Kasumi-1 (cell line): ENCODE measurements around the gene PTPRE.

Experiments used
- DNase-seq, 2 experiments: peaks; one replicate each; lab custom pipeline; 2025; lab: John Stamatoyannopoulos, UW

Gene PTPRE

GRCh38 chr10:128001363-128001745 lies 94.5 kb downstream of the PTPRE start:
- no peak for DNase-seq

DNA sequence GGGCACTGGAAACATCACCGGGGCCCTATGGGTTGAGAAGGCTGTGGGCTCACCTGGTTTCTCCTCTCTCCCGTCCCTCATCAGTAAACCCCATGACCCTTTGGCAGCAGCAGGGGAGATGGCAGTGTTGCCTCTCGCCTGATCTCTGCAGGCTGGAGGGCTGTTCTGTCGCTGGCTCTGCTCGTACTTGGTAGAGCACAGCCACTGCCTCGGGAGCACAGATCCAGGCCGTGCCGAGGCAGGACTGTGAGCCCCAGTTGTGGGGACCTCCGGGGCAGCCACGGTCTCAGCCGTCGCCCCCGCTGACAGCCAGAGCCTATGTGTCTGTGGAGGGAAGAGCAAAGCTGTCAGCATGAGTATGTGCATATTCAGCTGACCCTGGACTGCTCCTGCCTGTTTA lies 94.9 kb downstream of the PTPRE start:
- no peak for DNase-seq

DNA sequence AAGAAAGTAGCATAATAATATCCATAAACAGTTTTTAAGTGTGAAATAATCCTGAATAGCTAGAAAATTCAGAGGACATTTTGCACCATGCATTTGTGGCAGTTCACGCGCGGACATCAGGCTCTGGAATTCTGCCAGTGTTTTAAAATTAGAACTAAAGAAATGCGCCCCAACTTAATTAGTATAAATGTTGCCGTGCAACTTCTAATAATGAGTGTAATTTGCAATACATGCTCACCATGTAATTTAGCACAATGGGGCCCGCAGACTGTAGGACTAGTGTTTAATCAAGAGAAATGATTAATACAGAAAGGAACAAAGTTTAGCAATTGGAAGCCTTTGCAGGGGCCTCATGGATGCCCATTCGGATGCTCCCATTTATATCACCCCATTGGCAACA lies 96.6 kb downstream of the PTPRE start:
- DNase-seq = no peak

DNA sequence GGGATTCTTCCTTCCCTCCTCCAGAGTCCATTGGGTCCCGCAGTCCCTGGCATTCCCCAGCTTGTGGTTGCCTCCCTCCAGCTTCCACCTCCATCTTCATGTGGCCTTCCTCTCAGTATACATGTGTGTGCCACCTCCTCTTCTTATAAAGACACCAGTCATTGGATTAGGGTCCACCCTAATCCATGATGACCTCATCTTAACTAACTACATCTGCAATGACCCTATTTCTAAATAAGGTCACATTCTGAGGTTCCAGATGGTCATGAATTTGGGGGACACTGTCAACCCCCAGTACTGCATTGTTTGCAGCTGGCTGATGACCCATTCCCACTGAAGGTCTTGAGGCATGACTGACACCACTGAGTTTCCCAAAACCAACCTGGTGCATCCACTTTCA lies 99.0 kb downstream of the PTPRE start:
- DNase-seq = no peak

- no peak for DNase-seq
These were observed 100.2 kb downstream of the PTPRE start for GRCh38 chr10:128007056-128007455.

DNA sequence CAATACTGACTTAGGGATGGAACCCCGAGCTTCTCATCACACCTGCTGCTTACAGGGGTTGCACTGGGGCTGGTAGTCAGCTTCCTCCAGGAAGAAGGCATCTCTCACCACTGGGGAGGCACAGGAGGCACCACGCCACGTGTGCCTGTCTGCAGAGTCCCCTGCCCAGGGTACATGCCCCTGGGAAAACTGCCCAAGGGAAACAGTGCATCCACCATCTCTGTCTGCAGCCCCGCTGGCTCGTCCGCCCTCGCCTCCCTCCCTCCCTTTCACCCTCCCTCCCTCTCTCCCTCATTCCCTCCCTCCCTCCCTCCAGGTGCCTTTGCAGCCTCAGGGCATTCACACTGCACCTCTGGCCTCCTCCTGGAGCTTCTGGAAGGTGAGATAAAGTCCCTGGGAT lies 101.1 kb downstream of the PTPRE start:
- no peak for DNase-seq

- DNase-seq = no peak
These were observed 101.8 kb downstream of the PTPRE start for GRCh38 chr10:128008521-128009250.

DNA sequence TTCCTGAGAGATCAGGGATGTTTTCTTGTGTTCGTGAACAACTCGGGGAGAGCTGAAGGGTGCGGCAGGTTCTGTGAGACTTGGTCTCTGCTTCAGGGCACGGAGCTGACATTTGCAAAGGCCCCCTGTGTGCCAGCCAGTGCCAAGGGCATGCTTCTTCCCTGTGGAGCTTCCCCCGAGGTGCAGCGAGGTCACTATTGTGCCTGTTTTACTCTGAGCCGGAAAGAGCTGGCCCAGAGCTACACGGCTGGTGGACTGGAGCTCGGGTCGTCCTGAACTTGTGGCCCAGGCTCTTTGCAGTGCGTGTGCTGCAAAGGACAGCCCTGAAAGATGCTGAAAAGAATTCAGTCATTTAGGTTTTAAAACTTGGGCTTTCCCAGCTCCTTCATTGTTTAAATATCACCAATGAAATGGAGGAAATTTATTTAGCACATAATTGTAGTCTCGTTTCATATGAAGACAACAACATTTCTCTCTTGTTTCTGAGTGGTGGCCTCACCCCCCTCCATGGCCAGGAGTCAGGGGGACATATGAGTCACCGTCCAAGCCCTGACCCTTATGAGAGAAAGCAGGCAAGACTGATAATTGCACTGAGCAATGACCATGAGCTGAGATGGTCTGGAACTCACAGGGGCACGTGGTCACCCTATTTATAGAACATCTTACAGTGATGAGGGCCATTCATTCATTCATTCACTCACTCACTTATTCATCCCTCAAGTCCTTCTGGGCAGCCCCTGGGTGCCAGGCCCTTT lies 102.6 kb downstream of the PTPRE start:
- no peak for DNase-seq

- peak; percentile 85 to 86 for DNase-seq
These were observed 104.4 kb downstream of the PTPRE start for GRCh38 chr10:128011059-128011979.

GRCh38 chr10:128013626-128014025 lies 106.7 kb downstream of the PTPRE start:
- DNase-seq = no peak

GRCh38 chr10:128014236-128014635 lies 107.3 kb downstream of the PTPRE start:
- DNase-seq = no peak

- no peak for DNase-seq
These were observed 109.6 kb downstream of the PTPRE start for GRCh38 chr10:128016423-128017060.

- no peak for DNase-seq
These were observed 110.9 kb downstream of the PTPRE start for GRCh38 chr10:128017822-128018221.

DNA sequence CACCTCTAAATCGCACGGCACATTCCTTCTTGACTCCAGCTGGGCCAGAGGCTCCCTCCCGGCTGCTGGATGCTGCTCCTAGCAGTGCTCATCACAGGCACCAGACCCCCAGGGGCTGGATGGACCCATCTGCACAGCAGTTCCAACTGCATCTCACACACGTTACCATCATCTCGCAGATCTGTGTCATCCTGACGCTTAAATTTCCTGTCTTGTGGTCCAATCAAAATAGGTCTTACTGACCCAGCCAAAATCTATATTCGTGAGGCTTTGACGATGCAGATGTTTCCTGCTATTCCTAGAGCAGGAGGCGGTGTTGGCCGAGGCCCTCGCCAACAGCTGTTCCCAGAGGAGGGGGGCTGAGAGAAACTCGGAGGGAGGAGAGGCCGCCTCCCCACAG lies 111.3 kb downstream of the PTPRE start:
- peak; percentile 35 to 50 for DNase-seq

- DNase-seq = no peak
These were observed 111.8 kb downstream of the PTPRE start for GRCh38 chr10:128018691-128019090.

DNA sequence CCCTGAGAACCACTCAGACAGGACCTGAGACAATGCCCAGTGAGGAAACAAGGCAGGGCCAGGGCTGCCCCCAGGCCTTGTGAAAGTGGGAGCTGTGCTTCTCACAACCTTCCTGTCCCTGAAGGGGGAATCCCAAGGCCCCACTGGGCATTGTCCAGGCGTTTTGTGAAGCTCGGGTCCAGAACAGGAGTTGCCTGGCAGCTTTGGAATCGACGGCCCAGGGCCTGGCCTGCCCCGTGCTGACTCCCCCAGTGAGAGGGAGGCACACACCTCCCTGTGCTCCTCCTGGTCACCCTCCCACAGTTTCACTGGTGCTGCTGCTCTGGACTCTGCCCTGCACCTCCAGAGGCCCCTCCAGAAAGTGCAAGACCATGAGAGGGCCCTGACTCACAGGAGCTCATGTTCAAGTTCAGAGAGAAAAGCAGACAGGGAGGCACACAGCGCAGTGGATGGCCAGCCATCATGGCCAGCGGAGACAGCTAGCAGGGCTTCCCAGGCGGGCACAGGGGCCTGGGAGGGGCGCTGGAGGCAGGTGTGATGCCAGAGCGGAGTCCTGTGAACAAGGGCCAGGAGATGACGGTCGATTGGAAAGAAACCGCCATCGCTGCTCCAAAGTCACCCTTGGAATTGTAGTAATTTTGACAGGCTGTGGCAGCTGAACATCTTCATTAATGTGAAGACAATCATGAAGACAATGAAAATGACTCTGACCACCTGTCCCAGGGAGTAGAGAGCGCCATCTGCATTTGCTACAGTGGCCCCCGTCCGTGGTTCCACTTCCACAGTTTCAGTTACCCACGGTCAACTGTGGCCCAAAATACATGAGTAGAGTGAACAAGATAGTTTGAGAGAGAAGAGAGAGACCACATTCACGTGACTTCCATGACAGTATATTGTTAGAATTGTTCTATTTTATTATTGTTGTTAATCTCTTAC lies 115.6 kb downstream of the PTPRE start:
- no peak for DNase-seq

- no peak for DNase-seq
These were observed 117.5 kb downstream of the PTPRE start for GRCh38 chr10:128024426-128024825.

DNA sequence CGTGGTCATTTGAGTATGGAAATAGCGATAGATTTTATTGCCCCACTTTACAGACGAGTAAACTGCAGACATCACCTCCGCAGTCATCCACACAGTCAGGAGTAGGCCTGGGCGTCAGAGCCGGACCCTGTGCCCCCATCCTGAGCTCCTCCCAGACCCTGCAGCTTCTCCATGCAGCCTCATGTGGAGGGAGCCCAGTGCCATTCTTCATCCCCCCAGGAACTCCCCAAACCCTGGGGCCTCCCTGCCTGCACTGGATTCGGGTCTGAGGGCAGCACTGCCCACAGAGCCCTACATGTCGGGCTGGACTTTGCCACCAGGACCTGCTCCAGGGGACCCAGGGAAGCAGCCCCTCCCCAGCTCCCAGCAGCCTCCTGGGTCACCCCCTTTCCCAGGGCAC lies 118.5 kb downstream of the PTPRE start:
- DNase-seq = no peak

- no peak for DNase-seq
These were observed 119.0 kb downstream of the PTPRE start for GRCh38 chr10:128025951-128026350.

DNA sequence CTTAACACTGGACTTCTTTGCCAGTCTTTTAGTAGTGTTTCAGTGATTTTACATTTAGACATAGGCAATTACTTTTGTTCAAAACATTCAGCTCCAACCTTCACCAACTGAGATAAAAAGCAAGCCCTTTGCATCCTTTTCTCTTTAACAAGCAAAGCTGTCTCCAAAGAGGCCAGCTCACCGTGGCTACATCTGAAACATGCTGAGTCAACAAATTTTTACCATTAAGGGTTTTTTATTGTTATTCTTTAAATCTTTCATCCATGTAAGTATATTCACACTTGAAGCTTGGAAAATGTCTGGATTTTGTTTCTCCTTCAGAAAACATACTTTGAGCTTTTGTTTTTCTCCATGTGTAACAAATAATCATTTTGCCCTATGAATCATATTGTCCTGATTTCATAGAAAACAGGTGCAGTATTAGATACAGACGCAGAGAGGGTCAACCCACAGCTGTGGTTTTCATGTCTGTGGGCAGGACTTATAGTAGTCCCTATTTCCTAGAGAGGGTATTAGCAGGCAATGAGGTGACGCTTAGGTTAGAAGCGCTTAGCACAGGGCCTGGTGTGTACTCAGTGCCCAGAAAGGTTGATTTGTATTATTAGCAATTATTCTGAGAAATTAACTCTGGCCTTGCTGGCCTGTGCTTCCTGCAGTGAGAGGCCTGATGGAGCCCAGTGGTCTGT lies 119.9 kb downstream of the PTPRE start:
- DNase-seq = no peak
